Germinal center (tissue), 1 donor: ENCODE measurements around the gene ARHGAP11B.
"Not testable (repeated sequence)": the region's sequence is repeated elsewhere in the genome, so short reads cannot be mapped to it uniquely, and the experiment has no call there.

Experiments
- DNase-seq: peaks from one replicate; pipeline ENCODE4 v3.0.0; 2012; ENCODE audit warnings: mixed read lengths, low spot score

ARHGAP11B gene

GRCh38 chr15:30625436-30626193 is at the start of gene ARHGAP11B:
Gene ARHGAP11B, plus strand, starts transcription at chr15:30626128.
- DNase-seq = peak; percentile 81

- DNase-seq = not testable (repeated sequence)
These were observed 46.4 kb upstream of the ARHGAP11B start for GRCh38 chr15:30579394-30579970.

GRCh38 chr15:30580716-30581115 is 45.2 kb upstream of the ARHGAP11B start:
- not testable (repeated sequence) for DNase-seq

- not testable (repeated sequence) for DNase-seq
These were observed 27.0 kb upstream of the ARHGAP11B start for GRCh38 chr15:30598953-30599352.

- not testable (repeated sequence) for DNase-seq
These were observed 22.1 kb upstream of the ARHGAP11B start, which contains the start of gene GOLGA8H for GRCh38 chr15:30603796-30604195. Gene GOLGA8H, plus strand, starts transcription at chr15:30604028. Its CDS starts 98 bp downstream, at chr15:30604126.

GRCh38 chr15:30612271-30612670 is 13.7 kb upstream of the ARHGAP11B start:
- not testable (repeated sequence) for DNase-seq

GRCh38 chr15:30621342-30621741 is 4.6 kb upstream of the ARHGAP11B start:
- not testable (repeated sequence) for DNase-seq

GRCh38 chr15:30626194-30626565 is 252 bp downstream of the ARHGAP11B start:
- DNase-seq = peak; percentile 3

GRCh38 chr15:30626632-30627031 is 704 bp downstream of the ARHGAP11B start:
- DNase-seq = not testable (repeated sequence)

GRCh38 chr15:30650012-30650929 is 24.3 kb downstream of the ARHGAP11B start:
- DNase-seq = peak; percentile 21

- peak; percentile 4 for DNase-seq
These were observed 35.2 kb downstream of the ARHGAP11B start for GRCh38 chr15:30661154-30661553.

GRCh38 chr15:30669621-30670020 is 43.7 kb downstream of the ARHGAP11B start:
- DNase-seq = not testable (repeated sequence)

- no peak for DNase-seq
These were observed 44.1 kb downstream of the ARHGAP11B start for GRCh38 chr15:30670056-30670455.

- DNase-seq = no peak
These were observed 45.4 kb downstream of the ARHGAP11B start for GRCh38 chr15:30671309-30671708.

- DNase-seq = no peak
These were observed 49.2 kb downstream of the ARHGAP11B start for GRCh38 chr15:30675126-30675525.

- DNase-seq = not testable (repeated sequence)
These were observed 50.0 kb downstream of the ARHGAP11B start for GRCh38 chr15:30675891-30676290.

GRCh38 chr15:30680997-30681396 is 55.1 kb downstream of the ARHGAP11B start:
- not testable (repeated sequence) for DNase-seq

GRCh38 chr15:30685709-30686285 is 59.9 kb downstream of the ARHGAP11B start:
- not testable (repeated sequence) for DNase-seq

GRCh38 chr15:30686651-30687050 is 60.7 kb downstream of the ARHGAP11B start:
- not testable (repeated sequence) for DNase-seq
